CD4-positive, alpha-beta memory T cell (primary cell): ENCODE data around the gene H2BK1. TPM values are rescaled to one million over a fixed set of nuclear protein-coding genes. Genes with fewer than 3 reads are reported as not detected.

ENCODE experiments used
- CTCF ChIA-PET: fragments of 350-600 bp; sonication (Branson Sonifier 250); formaldehyde crosslinking; loops from one replicate; lab custom pipeline; 2021; ENCODE audit warnings: inconsistent platforms; ENCODE audit not compliant: partially characterized antibody; lab: Charles Lee
- POLR2A ChIA-PET: fragments of 350-600 bp; sonication (Branson Sonifier 250); formaldehyde crosslinking; loops from one replicate; lab custom pipeline; 2021; ENCODE audit not compliant: partially characterized antibody; lab: Charles Lee
- DNase-seq, 5 donors: peaks; one replicate each; pipeline versions ENCODE4 v3.0.0 to v3.0.0-alpha.2; 2020 to 2022; ENCODE audit warnings: mixed read lengths in 1 of 5
- H3K27ac ChIP-seq: one replicate; pipeline ENCODE4 v1.7.0; 2013; ENCODE audit warnings: low read depth, low read length
- H3K27me3 ChIP-seq: 2 replicates; pipeline ENCODE4 v1.7.0; 2013; ENCODE audit warnings: mild to moderate bottlenecking, low read length, moderate library complexity; ENCODE audit not compliant: insufficient read depth
- H3K36me3 ChIP-seq: 2 replicates; pipeline ENCODE4 v1.7.0; 2013; ENCODE audit warnings: mild to moderate bottlenecking, low read length, moderate library complexity; ENCODE audit not compliant: insufficient read depth
- H3K4me1 ChIP-seq: 2 replicates; pipeline ENCODE4 v1.7.0; 2013; ENCODE audit warnings: mild to moderate bottlenecking, low read length, moderate library complexity; ENCODE audit not compliant: insufficient read depth
- H3K4me3 ChIP-seq, 2 donors: one replicate each; pipeline ENCODE4 v1.7.0; 2013; ENCODE audit warnings: low read length in 2 of 2, mild to moderate bottlenecking in 1 of 2
- H3K9me3 ChIP-seq, 2 donors: one replicate each; pipeline ENCODE4 v1.7.0; 2013; ENCODE audit warnings: low read length in 2 of 2, control low read depth in 1 of 2; ENCODE audit not compliant: control insufficient read depth in 1 of 2
- H3K27ac Mint-ChIP-seq, 7 donors: one replicate each; pipeline ENCODE4 v1.8.0; 2020 to 2021; ENCODE audit warnings: mixed read lengths in 7 of 7, mild to moderate bottlenecking in 6 of 7, inconsistent platforms in 3 of 7, moderate library complexity in 3 of 7
- H3K27me3 Mint-ChIP-seq, 2 donors: one replicate each; pipeline ENCODE4 v1.8.0; 2020 to 2021; ENCODE audit warnings: mixed read lengths in 2 of 2
- H3K36me3 Mint-ChIP-seq, 2 donors: one replicate each; pipeline ENCODE4 v1.8.0; 2020 to 2021; ENCODE audit warnings: mixed read lengths in 2 of 2, inconsistent platforms in 1 of 2, mild to moderate bottlenecking in 1 of 2
- H3K4me1 Mint-ChIP-seq, 4 donors: one replicate each; pipeline ENCODE4 v1.8.0; 2020 to 2021; ENCODE audit warnings: mixed read lengths in 4 of 4, mild to moderate bottlenecking in 1 of 4
- H3K4me3 Mint-ChIP-seq, 8 donors: one replicate each; pipeline ENCODE4 v1.8.0; 2020 to 2021; ENCODE audit warnings: mixed read lengths in 8 of 8, mild to moderate bottlenecking in 7 of 8, moderate library complexity in 6 of 8, inconsistent platforms in 3 of 8
- H3K9me3 Mint-ChIP-seq, 8 donors: one replicate each; pipeline ENCODE4 v1.8.0; 2020 to 2021; ENCODE audit warnings: mixed read lengths in 8 of 8, mild to moderate bottlenecking in 5 of 8, inconsistent platforms in 3 of 8, moderate library complexity in 1 of 8
- intact Hi-C: fragments of 100-400 bp; cut with micrococcal nuclease; formaldehyde crosslinking; loops from one replicate; pipeline ENCODE4 v1.15.1; 2023
- polyA plus RNA-seq, 2 donors: library from polyadenylated mRNA; unstranded; fragments of 300-500 nt; fragmentation: Illumina TruSeq; gene quantifications; one replicate each; pipeline ENCODE4 v1.2.3, GENCODE V29; 2021
- total RNA-seq, 2 experiments: library from RNA; stranded (reverse); gene quantifications; one replicate each; pipeline ENCODE4 v1.2.3, GENCODE V29; 2021

H2BK1 gene
- total and polyA plus RNA-seq, 4 experiments from 2014 or later: 4.9 to 6.9 TPM; not detected in 2

DNA sequence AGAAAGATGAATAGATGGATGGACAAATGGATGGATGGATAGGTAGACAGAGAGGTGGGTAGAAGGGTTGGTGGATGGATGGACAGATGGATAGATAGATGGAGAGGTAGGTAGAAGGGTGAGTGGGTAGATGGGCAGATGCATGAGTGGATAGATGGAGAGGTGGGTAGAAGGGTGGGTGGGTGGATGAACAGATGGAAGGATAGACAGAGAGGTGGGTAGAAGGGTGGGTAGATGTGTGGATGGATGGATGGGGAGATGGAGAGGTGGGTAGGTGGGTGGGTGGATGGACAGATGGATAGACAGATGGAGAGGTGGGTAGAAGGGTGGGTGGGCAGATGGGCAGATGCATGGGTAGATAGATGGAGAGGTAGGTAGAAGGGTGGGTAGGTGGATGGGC, 12.4 kb downstream of the H2BK1 start:
- CTCF ChIA-PET: no interaction called here
- H3K9me3 Mint-ChIP-seq: no peaks in the 10 kb centered on the region
- H3K4me1 Mint-ChIP-seq: peaks cover 3 to 17% (median 11%) of the 10 kb centered on the region in 4 donors

DNA sequence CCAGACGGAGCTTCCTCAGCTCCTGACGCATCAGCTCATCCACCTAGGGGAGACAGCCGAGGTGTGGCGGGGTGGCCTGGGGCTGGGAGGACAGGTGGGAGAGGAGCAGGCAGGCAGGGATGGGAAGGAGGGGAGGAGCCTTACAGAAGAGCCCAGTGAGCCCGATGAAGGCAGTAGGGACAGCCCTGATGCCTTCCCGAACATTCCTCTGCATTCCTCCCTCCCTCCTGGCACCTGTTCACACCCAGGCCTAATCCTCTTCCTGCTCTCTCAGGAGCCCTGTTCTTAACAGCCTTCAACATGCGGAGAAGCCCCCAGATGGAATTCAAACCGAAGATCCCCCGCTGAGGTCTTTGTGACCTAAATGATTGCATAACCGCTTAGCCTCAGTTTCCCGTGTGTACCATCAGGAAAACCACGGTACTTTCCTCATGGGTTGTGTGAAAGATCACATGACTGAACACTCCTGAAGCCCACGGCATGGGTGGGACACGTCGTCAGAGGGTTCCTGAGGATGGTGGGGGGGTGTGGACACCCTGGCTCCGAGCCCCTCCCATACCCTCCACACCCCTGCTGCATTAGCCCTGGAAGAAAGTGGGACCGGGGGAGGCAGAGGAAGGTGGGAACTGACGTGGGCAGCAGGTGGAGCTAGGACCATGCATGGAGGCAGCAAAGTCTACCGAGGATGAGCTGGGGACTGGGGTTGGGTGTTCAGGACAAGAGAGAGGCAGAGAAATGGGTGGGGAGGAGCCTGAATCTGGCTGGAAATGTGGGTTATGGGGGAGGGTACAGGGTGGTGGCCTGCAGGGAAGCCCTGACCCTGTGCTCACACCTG, 14.5 kb downstream of the H2BK1 start:
- no peaks in the 10 kb centered on the region for H3K36me3 ChIP-seq
- no peaks in the 10 kb centered on the region for H3K36me3 Mint-ChIP-seq
- no peaks in the 10 kb centered on the region for H3K9me3 ChIP-seq
- peaks cover 9% of the 10 kb centered on the region for H3K27me3 ChIP-seq
- no peaks in the 10 kb centered on the region for H3K27me3 Mint-ChIP-seq
- H3K27ac ChIP-seq: no peak overlapping the region
- ChIA-PET POLR2A (no interaction called here), CTCF (interaction anchor here (1.1 kb wide), 1 partner anchor 11 kb away, joined by 3 read pairs; no protein-coding TSS in a partner anchor)
- H3K27ac Mint-ChIP-seq: no peak overlapping the region
- H3K4me3 ChIP-seq: no peak overlapping the region
- no peak overlapping the region for H3K4me3 Mint-ChIP-seq
- peaks cover 21% of the 10 kb centered on the region for H3K4me1 ChIP-seq
- H3K9me3 Mint-ChIP-seq: no peaks in the 10 kb centered on the region
- H3K4me1 Mint-ChIP-seq: peaks cover 3 to 17% (median 11%) of the 10 kb centered on the region in 4 donors
- no peak for DNase-seq
- intact Hi-C loops: no loop called here

More for the DNA sequence above, 12.4 kb downstream of the H2BK1 start:
- H3K27ac ChIP-seq: no peak overlapping the region
- POLR2A ChIA-PET: no interaction called here
- no peaks in the 10 kb centered on the region for H3K9me3 ChIP-seq
- no peak overlapping the region for H3K4me3 Mint-ChIP-seq
- H3K27me3 Mint-ChIP-seq: no peaks in the 10 kb centered on the region
- H3K36me3 ChIP-seq: no peaks in the 10 kb centered on the region
- H3K27ac Mint-ChIP-seq: no peak overlapping the region
- H3K36me3 Mint-ChIP-seq: no peaks in the 10 kb centered on the region
- peaks cover 9% of the 10 kb centered on the region for H3K27me3 ChIP-seq
- no peak for DNase-seq
- no peak overlapping the region for H3K4me3 ChIP-seq
- H3K4me1 ChIP-seq: peaks cover 21% of the 10 kb centered on the region
- intact Hi-C loops: no loop called here

DNA sequence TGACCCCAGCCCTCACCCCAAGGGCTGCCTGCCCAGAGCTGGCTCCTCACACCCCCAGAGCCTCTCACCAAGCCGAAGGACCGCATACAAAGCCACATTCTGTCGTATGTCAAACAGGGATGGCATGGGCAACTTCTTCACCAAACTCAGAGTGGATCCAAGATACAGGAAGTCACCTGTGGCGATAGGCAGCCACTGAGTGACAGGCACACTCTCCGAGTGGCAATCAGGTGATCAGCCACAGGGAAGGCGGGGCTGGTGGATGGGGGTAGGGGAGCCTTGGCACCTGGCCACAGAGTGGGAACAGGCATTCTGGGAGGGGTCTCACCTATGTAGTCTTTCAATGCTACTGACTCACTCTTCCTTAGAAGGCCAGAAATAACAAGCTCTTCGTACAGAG, 16.1 kb downstream of the H2BK1 start:
- Histone ChIP-seq H3K27ac (no peak overlapping the region), H3K9me3 (no peaks in the 10 kb centered on the region), H3K36me3 (no peaks in the 10 kb centered on the region), H3K27me3 (peaks cover 9% of the 10 kb centered on the region), H3K4me1 (peaks cover 21% of the 10 kb centered on the region), H3K4me3 (no peak overlapping the region)
- intact Hi-C loops: no loop called here
- Mint-ChIP-seq H3K9me3 (no peaks in the 10 kb centered on the region), H3K27ac (peak overlapping the region in 1 of 7 donors; percentile 62), H3K36me3 (no peaks in the 10 kb centered on the region), H3K27me3 (no peaks in the 10 kb centered on the region), H3K4me3 (no peak overlapping the region), H3K4me1 (peaks cover 3 to 17% (median 11%) of the 10 kb centered on the region in 4 donors)
- ChIA-PET CTCF (interaction anchor here (0.8 kb wide), 1 partner anchor 50 kb away, joined by 3 read pairs; no protein-coding TSS in a partner anchor), POLR2A (no interaction called here)
- no peak for DNase-seq

DNA sequence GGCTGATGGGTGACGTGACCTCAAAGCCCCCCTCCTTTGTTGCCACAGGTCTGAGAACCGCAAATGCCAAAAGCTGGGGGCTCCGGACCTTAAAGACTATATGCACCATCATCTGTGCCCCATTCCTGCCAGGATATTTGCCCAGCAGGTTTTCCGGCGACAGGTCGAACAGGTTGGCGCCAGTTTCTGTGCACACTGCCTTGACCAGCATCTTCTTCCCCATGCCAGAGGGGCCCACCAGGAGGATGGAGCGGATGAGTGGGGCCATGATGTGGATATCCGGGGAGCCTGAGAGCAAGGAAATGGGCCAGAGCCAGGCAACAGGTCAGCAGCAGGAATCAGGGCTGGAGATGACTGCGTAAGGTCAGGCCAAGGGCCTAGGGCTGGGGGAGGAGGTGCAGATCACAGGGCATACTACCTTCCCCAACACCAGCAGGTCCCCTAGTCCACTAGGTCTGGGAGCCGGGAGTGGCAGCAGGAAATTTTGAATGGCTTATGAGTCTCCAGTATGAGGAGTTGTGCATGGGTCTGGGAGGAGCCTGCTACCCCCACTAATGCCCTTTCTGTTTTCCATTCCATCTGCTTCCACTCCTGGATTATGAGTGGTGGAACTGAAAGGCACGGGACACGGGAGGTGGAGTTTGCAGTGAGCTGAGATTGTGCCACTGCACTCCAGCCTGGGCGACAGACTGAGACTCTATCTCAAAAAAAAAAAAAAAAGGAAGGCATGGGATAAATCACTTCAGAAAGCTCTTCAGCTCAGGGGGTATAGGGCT, 16.9 kb downstream of the H2BK1 start:
- no peaks in the 10 kb centered on the region for H3K36me3 Mint-ChIP-seq
- H3K9me3 ChIP-seq: no peaks in the 10 kb centered on the region
- H3K4me3 ChIP-seq: no peak overlapping the region
- no peak overlapping the region for H3K27ac ChIP-seq
- POLR2A ChIA-PET: no interaction called here
- peaks cover 21% of the 10 kb centered on the region for H3K4me1 ChIP-seq
- intact Hi-C loops: no loop called here
- no peak for DNase-seq
- no peaks in the 10 kb centered on the region for H3K27me3 Mint-ChIP-seq
- CTCF ChIA-PET: interaction anchor here (1.2 kb wide), 1 partner anchor 51 kb away, joined by 3 read pairs; no protein-coding TSS in a partner anchor
- no peaks in the 10 kb centered on the region for H3K9me3 Mint-ChIP-seq
- peaks cover 9% of the 10 kb centered on the region for H3K27me3 ChIP-seq
- H3K27ac Mint-ChIP-seq: no peak overlapping the region
- peak overlapping the region in 1 of 8 donors; percentile 12 for H3K4me3 Mint-ChIP-seq
- H3K36me3 ChIP-seq: no peaks in the 10 kb centered on the region
- H3K4me1 Mint-ChIP-seq: peaks cover 3 to 17% (median 11%) of the 10 kb centered on the region in 4 donors

DNA sequence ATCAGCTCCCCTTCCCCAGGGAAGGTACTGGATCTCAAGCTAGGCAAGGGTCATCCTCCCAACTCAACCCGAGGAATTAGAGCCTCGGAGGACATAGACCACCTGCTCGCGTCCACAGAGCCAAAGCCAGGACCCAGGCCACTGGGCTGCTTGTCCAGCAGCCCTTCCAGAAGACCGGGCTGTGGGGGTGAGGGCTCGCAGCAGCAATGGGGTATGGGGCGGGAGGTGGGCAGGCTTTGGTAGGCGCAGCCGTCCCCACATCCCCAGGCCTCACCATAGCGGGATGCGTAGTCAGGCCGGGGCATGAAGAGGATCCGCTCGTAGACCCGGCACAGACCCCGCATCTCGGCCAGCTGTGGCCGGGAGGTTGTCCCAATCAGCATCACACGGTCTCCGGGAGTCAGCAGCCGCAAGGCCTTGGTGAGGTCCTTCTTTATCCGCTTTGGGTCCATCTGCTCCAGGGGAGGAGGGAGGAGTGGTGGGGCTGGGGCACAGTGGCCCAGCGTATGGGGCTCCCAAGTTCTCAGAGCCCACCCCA, 18.2 kb downstream of the H2BK1 start:
- Histone ChIP-seq H3K36me3 (no peaks in the 10 kb centered on the region), H3K27ac (no peak overlapping the region), H3K4me3 (no peak overlapping the region), H3K4me1 (peaks cover 21% of the 10 kb centered on the region), H3K9me3 (no peaks in the 10 kb centered on the region), H3K27me3 (peaks cover 9% of the 10 kb centered on the region)
- H3K4me1 Mint-ChIP-seq: peaks cover 3 to 17% (median 11%) of the 10 kb centered on the region in 4 donors
- intact Hi-C loops: no loop called here
- H3K9me3 Mint-ChIP-seq: no peaks in the 10 kb centered on the region
- no peak overlapping the region for H3K27ac Mint-ChIP-seq
- no peak overlapping the region for H3K4me3 Mint-ChIP-seq
- ChIA-PET POLR2A (no interaction called here), CTCF (interaction anchor here (1.1 kb wide), 1 partner anchor 68 kb away, joined by 4 read pairs; no protein-coding TSS in a partner anchor)
- no peak for DNase-seq
- H3K36me3 Mint-ChIP-seq: no peaks in the 10 kb centered on the region
- no peaks in the 10 kb centered on the region for H3K27me3 Mint-ChIP-seq

DNA sequence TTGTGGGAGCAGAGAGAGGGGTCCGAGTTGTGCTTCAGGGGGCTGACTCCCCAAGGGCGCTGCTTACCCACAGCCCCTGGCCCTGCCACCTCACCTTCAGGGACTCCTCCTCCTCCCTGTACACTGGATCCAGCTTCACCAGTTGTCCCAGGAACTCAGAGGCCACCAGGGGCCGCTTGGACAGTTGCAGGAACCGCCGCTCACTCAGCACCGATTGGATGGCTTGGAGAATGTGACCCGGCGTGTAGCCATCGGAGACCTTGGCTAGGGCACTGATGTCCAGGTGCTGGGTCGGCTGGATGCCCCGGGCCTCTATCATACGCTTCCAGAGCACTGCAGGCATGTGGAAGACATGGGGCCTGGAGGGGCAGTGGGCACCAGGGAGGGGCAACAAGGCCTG, 18.7 kb downstream of the H2BK1 start:
- Histone ChIP-seq H3K9me3 (no peaks in the 10 kb centered on the region), H3K4me1 (peaks cover 21% of the 10 kb centered on the region), H3K27me3 (peaks cover 9% of the 10 kb centered on the region), H3K36me3 (no peaks in the 10 kb centered on the region), H3K4me3 (no peak overlapping the region), H3K27ac (no peak overlapping the region)
- CTCF ChIA-PET: interaction anchor here (1.1 kb wide), 1 partner anchor 67 kb away, joined by 4 read pairs; no protein-coding TSS in a partner anchor
- Mint-ChIP-seq H3K9me3 (no peaks in the 10 kb centered on the region), H3K4me1 (peaks cover 3 to 17% (median 11%) of the 10 kb centered on the region in 4 donors), H3K27ac (no peak overlapping the region), H3K27me3 (no peaks in the 10 kb centered on the region), H3K4me3 (no peak overlapping the region), H3K36me3 (no peaks in the 10 kb centered on the region)
- DNase-seq: no peak
- intact Hi-C loops: no loop called here
- POLR2A ChIA-PET: no interaction called here

DNA sequence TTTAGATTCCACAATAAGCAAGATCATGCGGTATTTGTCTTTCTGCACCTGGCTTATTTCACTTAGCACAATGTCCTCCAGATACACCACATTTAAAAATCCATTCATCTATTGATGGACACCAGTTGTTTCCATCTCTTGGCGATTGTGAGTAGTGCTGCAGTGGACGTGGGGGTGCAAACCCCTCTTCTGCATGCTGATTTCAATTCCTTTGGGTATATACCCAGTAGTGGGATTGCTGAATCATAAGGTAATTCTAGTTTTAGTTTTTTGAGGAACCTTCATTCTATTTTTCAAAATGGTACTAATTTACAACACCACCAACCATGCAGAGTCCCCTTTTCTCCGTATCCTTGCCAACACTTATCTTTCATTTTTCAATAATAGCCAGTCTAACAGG, 21.2 kb downstream of the H2BK1 start:
- no peaks in the 10 kb centered on the region for H3K27me3 ChIP-seq
- intact Hi-C loops: no loop called here
- H3K27ac Mint-ChIP-seq: no peak overlapping the region
- POLR2A ChIA-PET: no interaction called here
- H3K9me3 ChIP-seq: no peaks in the 10 kb centered on the region
- peaks cover 0 to 1% (median 0%) of the 10 kb centered on the region in 8 donors for H3K9me3 Mint-ChIP-seq
- no peaks in the 10 kb centered on the region for H3K36me3 Mint-ChIP-seq
- no peak overlapping the region for H3K27ac ChIP-seq
- H3K4me1 Mint-ChIP-seq: peaks cover under 1 to 6% (median under 1%) of the 10 kb centered on the region in 4 donors
- DNase-seq: no peak
- H3K4me1 ChIP-seq: peaks cover 3% of the 10 kb centered on the region
- CTCF ChIA-PET: no interaction called here
- no peaks in the 10 kb centered on the region for H3K36me3 ChIP-seq
- H3K27me3 Mint-ChIP-seq: no peaks in the 10 kb centered on the region
- H3K4me3 ChIP-seq: no peak overlapping the region
- H3K4me3 Mint-ChIP-seq: no peak overlapping the region
